Subcutaneous abdominal adipose tissue (tissue), 5 donors: ENCODE measurements around the gene ADORA1.

ENCODE experiments used
- H3K27ac ChIP-seq: one replicate; pipeline ENCODE4 v1.7.0; 2013; ENCODE audit warnings: low read depth, mild to moderate bottlenecking, inconsistent platforms, low read length, moderate library complexity
- H3K27me3 ChIP-seq, 5 donors: one replicate each; pipeline ENCODE4 v1.7.0; 2013; ENCODE audit warnings: low read length in 5 of 5, inconsistent platforms in 1 of 5; ENCODE audit not compliant: control insufficient read depth in 5 of 5, insufficient read depth in 4 of 5
- H3K36me3 ChIP-seq, 5 donors: one replicate each; pipeline ENCODE4 v1.7.0; 2013; ENCODE audit warnings: low read length in 5 of 5; ENCODE audit not compliant: control insufficient read depth in 5 of 5, insufficient read depth in 5 of 5
- H3K4me1 ChIP-seq, 5 donors: one replicate each; pipeline ENCODE4 v1.7.0; 2013; ENCODE audit warnings: low read length in 5 of 5, mild to moderate bottlenecking in 3 of 5, moderate library complexity in 1 of 5; ENCODE audit not compliant: control insufficient read depth in 5 of 5, insufficient read depth in 5 of 5
- H3K4me3 ChIP-seq, 5 donors: one replicate each; pipeline ENCODE4 v1.7.0; 2013; ENCODE audit warnings: low read length in 5 of 5, low read depth in 1 of 5
- H3K9ac ChIP-seq, 5 donors: one replicate each; pipeline ENCODE4 v1.7.0; 2013; ENCODE audit warnings: low read length in 5 of 5, mild to moderate bottlenecking in 4 of 5, moderate library complexity in 3 of 5
- H3K9me3 ChIP-seq, 5 donors: one replicate each; pipeline ENCODE4 v1.7.0; 2013; ENCODE audit warnings: low read length in 5 of 5; ENCODE audit not compliant: control insufficient read depth in 5 of 5
- donor health status: healthy.
- donor health status: healthy.
- donor health status: healthy.
- donor health status: healthy.
- donor health status: healthy.

Gene ADORA1

DNA sequence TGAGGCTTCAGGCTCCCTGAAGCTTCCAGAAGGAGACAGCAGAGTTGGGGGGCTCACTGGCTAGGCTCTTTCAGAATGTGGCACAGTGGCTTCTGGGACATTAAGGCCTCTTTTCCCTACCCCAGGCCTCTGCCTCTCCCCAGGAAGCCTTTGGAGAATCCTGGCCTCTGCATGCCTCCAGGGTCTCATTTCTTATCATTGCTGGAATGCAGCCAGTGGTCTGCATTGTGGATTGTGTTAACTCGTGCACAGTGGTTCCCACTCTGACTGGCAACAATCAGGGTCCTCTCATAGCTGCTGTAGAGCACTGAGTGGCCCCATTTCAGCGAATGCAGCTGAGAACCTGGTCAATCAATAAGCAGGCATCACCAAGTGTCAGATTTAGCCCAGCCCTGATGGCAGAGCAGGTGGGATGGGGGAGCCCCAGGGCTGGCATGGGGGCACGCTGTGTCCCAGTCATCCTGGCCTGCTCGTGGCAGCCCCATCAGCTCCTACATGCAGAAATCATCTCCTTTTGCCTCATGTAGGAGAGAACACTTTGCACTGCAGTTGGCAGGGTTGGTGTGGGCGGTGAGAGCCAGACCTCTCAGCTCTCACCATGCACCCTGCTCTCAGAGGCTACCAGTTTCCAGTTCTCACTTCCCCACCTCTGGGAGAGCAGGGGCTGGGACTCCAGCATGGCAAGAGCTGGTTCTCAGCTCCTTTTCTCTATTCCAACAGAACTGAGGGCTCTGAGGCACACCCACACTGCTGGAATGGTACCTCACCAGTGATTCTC, 13.4 kb downstream of the ADORA1 start:
- Histone ChIP-seq H3K9ac (no peak overlapping the region), H3K4me3 (no peak overlapping the region), H3K36me3 (no peaks in the 10 kb centered on the region), H3K27me3 (peaks cover 0 to 2% (median 0%) of the 10 kb centered on the region in 5 donors), H3K27ac (no peak overlapping the region), H3K9me3 (no peaks in the 10 kb centered on the region), H3K4me1 (peaks cover 0 to 43% (median 14%) of the 10 kb centered on the region in 5 donors)

DNA sequence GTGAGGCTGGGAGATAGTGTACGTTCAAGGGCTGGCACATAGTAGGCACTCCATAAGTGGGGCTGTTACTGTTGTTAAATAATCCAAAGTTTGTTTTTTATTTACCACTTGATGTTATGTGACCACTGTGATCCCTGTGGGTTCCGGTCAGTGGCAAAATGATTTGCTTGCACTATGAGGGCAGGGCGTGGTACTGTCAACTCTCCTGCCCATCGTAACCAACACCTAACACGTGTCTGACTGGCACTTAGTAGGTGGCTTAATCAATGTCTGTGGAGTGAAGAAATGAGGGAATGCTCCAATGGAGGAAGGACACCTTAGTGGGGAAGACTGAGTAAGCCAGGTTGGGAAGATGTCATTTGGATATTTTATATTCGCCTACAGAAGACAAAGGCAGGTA, 14.6 kb downstream of the ADORA1 start:
- Histone ChIP-seq H3K27ac (no peak overlapping the region), H3K9ac (no peak overlapping the region), H3K4me3 (no peak overlapping the region), H3K9me3 (no peaks in the 10 kb centered on the region), H3K36me3 (no peaks in the 10 kb centered on the region), H3K4me1 (peaks cover 0 to 51% (median 10%) of the 10 kb centered on the region in 5 donors), H3K27me3 (peaks cover 0 to 2% (median 0%) of the 10 kb centered on the region in 5 donors)

DNA sequence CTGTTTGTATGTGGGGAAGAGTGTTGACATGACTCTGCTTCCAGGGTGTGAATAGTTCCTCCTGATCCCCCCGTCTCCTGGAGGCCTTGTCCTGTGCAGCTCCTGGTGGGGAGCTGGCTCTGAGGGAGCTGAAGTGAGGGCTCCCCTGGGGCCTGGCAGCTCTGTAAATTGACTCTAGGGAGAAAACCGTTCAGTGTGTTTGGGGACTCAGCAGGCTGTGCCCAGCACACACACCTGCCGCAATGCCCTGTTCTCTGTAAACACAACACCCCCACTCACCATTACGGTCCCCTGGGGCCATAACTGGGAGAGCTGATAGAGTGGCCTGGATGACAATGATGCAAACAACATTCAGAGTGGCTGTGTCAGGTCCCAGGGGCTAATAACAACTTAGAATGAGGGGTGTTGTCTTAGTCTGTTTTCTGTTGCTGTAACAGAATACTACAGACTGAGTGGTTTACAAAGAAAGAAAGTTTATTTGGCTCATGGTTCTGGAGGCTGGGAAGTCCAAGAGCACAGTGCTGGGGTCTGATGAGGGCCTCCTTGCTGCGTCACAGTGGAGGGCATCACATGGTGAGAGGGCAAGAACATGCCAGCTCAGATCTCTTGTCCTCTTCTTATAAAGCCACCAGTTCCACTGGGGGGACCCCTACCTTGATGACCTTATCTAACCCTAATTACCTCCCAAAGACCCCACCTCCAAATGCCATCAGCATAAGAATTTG, 15.3 kb downstream of the ADORA1 start:
- Histone ChIP-seq H3K4me3 (no peak overlapping the region), H3K27ac (peak overlapping the region; percentile 46), H3K4me1 (peaks cover 0 to 51% (median 10%) of the 10 kb centered on the region in 5 donors)

GRCh38 chr1:203143641-203144040, 16.1 kb downstream of the ADORA1 start:
- Histone ChIP-seq H3K27me3 (peaks cover 0 to 2% (median 0%) of the 10 kb centered on the region in 5 donors), H3K4me1 (peaks cover 0 to 58% (median 12%) of the 10 kb centered on the region in 5 donors), H3K4me3 (no peak overlapping the region), H3K36me3 (no peaks in the 10 kb centered on the region), H3K9me3 (no peaks in the 10 kb centered on the region), H3K9ac (no peak overlapping the region), H3K27ac (peak overlapping the region; percentile 46)

More for the DNA sequence above, 15.3 kb downstream of the ADORA1 start:
- Histone ChIP-seq H3K27me3 (peaks cover 0 to 2% (median 0%) of the 10 kb centered on the region in 5 donors), H3K9ac (no peak overlapping the region), H3K36me3 (no peaks in the 10 kb centered on the region), H3K9me3 (no peaks in the 10 kb centered on the region)

DNA sequence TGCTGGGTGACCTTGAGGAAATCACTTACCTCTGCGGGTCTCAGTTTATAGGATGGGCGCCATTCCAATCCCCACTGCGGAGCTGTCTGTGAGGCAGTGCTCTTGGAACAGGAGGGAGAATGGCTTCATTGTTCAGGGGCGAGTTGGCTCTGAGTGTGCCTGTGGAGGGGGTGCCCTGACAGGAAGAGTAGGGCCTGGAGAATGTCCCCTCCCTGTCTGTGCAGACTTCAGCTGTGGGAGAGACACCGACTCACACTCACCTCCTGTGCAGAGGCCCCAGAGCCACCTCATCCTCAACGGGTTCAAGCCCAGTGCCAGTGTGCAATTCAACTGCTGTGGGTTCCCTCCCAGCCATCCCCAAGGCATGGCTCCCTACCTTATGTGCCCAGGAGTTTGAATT, 17.1 kb downstream of the ADORA1 start:
- Histone ChIP-seq H3K9me3 (no peaks in the 10 kb centered on the region), H3K27ac (peak overlapping the region; percentile 10), H3K9ac (no peak overlapping the region), H3K4me3 (no peak overlapping the region), H3K36me3 (no peaks in the 10 kb centered on the region), H3K27me3 (peaks cover 0 to 2% (median 0%) of the 10 kb centered on the region in 5 donors), H3K4me1 (peaks cover 0 to 66% (median 19%) of the 10 kb centered on the region in 5 donors)

DNA sequence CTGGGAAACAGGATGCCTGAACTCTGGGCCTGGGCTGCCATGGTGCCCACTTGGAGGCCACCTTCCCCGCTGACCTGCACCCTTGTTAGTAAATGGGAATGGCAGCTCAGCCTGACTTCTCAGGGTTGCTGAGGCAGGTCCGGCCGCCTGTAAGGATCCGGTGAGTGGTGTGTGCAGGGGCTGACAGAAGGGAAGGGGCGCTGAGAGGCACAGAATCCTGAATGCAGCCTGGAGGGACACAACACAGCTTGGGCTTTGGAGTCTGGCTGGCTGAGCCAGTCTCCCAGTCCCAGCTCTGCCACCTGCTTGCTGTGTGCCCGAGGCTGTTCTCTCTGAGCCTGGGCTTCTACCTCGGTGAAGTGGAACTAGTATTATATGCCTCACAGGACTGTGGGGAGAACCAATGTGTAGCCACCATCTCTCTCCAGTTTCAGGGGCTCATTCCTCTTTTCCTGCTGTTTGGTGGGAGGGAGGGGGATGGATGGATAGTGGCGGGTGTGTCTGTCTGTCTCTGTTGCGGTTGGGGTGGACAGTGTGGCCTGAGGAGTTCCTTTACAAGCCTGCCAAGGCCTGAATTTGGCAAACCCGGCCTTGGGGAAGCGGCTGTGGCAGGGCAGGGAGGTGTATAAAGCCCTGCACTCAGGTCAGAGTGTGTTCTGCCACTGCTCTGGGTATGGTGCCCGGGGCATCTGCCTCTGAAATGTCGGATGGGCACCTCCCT, 18.0 kb downstream of the ADORA1 start:
- H3K4me1 ChIP-seq: peaks cover 0 to 63% (median 19%) of the 10 kb centered on the region in 5 donors

GRCh38 chr1:203146042-203146369, 18.5 kb downstream of the ADORA1 start:
- peaks cover 0 to 58% (median 17%) of the 10 kb centered on the region in 5 donors for H3K4me1 ChIP-seq
- no peak overlapping the region for H3K4me3 ChIP-seq
- H3K27me3 ChIP-seq: peaks cover 0 to 2% (median 0%) of the 10 kb centered on the region in 5 donors
- H3K27ac ChIP-seq: peak overlapping the region; percentile 6
- H3K9ac ChIP-seq: no peak overlapping the region
- no peaks in the 10 kb centered on the region for H3K9me3 ChIP-seq
- H3K36me3 ChIP-seq: no peaks in the 10 kb centered on the region

More for the DNA sequence above, 18.0 kb downstream of the ADORA1 start:
- H3K4me3 ChIP-seq: no peak overlapping the region
- no peaks in the 10 kb centered on the region for H3K9me3 ChIP-seq
- peak overlapping the region; percentile 10 for H3K27ac ChIP-seq
- H3K27me3 ChIP-seq: peaks cover 0 to 2% (median 0%) of the 10 kb centered on the region in 5 donors
- no peak overlapping the region for H3K9ac ChIP-seq
- H3K36me3 ChIP-seq: no peaks in the 10 kb centered on the region

- Histone ChIP-seq H3K4me3 (no peak overlapping the region), H3K9me3 (no peaks in the 10 kb centered on the region), H3K36me3 (no peaks in the 10 kb centered on the region), H3K27me3 (peaks cover 0 to 2% (median 0%) of the 10 kb centered on the region in 5 donors), H3K27ac (peak overlapping the region; percentile 6), H3K9ac (peak overlapping the region in 1 of 5 donors; percentile 3), H3K4me1 (peaks cover 0 to 54% (median 17%) of the 10 kb centered on the region in 5 donors)
Measured at GRCh38 chr1:203146537-203146936, 19.0 kb downstream of the ADORA1 start.

- Histone ChIP-seq H3K9me3 (no peaks in the 10 kb centered on the region), H3K4me1 (peaks cover 0 to 54% (median 17%) of the 10 kb centered on the region in 5 donors), H3K27me3 (no peaks in the 10 kb centered on the region), H3K9ac (no peak overlapping the region), H3K36me3 (no peaks in the 10 kb centered on the region), H3K4me3 (no peak overlapping the region), H3K27ac (no peak overlapping the region)
Measured at GRCh38 chr1:203147376-203147775, 19.9 kb downstream of the ADORA1 start.
